Vagina (tissue), 2 donors: Measurements from ENCODE around the gene PLEKHA6.

Source experiments
- POLR2A ChIP-seq, 2 donors: fragments of 450-650 bp; IDR thresholded peaks; one replicate each; pipeline ENCODE4 v1.6.1; 2017; ENCODE audit warnings: antibody characterized with exemption in 2 of 2, mild to moderate bottlenecking in 2 of 2, moderate library complexity in 2 of 2
- POLR2AphosphoS5 ChIP-seq, 2 donors: sonication (generic); formaldehyde crosslinking; IDR thresholded peaks; one replicate each; pipeline ENCODE4 v1.9.0; 2017; ENCODE audit warnings: antibody characterized with exemption in 2 of 2, mild to moderate bottlenecking in 2 of 2, low read depth in 1 of 2; ENCODE audit not compliant: insufficient read depth in 1 of 2
- TF ChIP-seq, protein P1 (sequence below), 3 experiments: fragments of 450-650 bp in 2 of 3; fragments of 200-600 bp in 1 of 3; sonication (generic) in 1 of 3; IDR thresholded peaks; one replicate each; pipeline ENCODE4 v1.5.1; 2017 to 2019; ENCODE audit warnings: antibody characterized with exemption in 3 of 3, mild to moderate bottlenecking in 2 of 3, moderate library complexity in 2 of 3

GRCh38 chr1:204318324-204318723 is 41.4 kb downstream of the PLEKHA6 start:
- TF ChIP-seq, protein P1, sequence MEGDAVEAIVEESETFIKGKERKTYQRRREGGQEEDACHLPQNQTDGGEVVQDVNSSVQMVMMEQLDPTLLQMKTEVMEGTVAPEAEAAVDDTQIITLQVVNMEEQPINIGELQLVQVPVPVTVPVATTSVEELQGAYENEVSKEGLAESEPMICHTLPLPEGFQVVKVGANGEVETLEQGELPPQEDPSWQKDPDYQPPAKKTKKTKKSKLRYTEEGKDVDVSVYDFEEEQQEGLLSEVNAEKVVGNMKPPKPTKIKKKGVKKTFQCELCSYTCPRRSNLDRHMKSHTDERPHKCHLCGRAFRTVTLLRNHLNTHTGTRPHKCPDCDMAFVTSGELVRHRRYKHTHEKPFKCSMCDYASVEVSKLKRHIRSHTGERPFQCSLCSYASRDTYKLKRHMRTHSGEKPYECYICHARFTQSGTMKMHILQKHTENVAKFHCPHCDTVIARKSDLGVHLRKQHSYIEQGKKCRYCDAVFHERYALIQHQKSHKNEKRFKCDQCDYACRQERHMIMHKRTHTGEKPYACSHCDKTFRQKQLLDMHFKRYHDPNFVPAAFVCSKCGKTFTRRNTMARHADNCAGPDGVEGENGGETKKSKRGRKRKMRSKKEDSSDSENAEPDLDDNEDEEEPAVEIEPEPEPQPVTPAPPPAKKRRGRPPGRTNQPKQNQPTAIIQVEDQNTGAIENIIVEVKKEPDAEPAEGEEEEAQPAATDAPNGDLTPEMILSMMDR (IDR thresholded peaks at IDR 0.05), result no peak
- TF ChIP-seq POLR2A (IDR thresholded peaks at IDR 0.05), result no peak
- no peak for TF ChIP-seq POLR2AphosphoS5 (IDR thresholded peaks at IDR 0.05; ENCODE audit: insufficient read depth in 1 of 2, low read depth in 1 of 2)
